PFSK-1 (cell line): ENCODE data around the gene VWCE.

ENCODE experiments used
- FOXP2 ChIP-seq: optimal IDR thresholded peaks from 2 replicates; pipeline ENCODE3; 2011; ENCODE audit warnings: borderline replicate concordance, control low read depth, inconsistent platforms; ENCODE audit not compliant: insufficient read depth; ENCODE audit errors: extremely low read length, extremely low read depth
- POLR2AphosphoS5 ChIP-seq: IDR thresholded peaks from 2 replicates; pipeline ENCODE4 v1.6.1; 2012; ENCODE audit warnings: low read depth, mild to moderate bottlenecking, control low read depth, low read length, moderate library complexity
- REST ChIP-seq, 2 experiments: IDR thresholded peaks; 2 replicates each; pipeline versions ENCODE4 v1.6.1 to v1.8.0; 2011 to 2012; ENCODE audit warnings: low read depth in 2 of 2, low read length in 2 of 2, control low read depth in 1 of 2, inconsistent platforms in 1 of 2, mild to moderate bottlenecking in 1 of 2, moderate library complexity in 1 of 2; ENCODE audit not compliant: insufficient read depth in 1 of 2
- SIN3A ChIP-seq: IDR thresholded peaks from 2 replicates; pipeline ENCODE4 v1.6.1; 2012; ENCODE audit warnings: mild to moderate bottlenecking, low read length, moderate library complexity, borderline replicate concordance; ENCODE audit not compliant: insufficient read depth
- TAF1 ChIP-seq: IDR thresholded peaks from 2 replicates; pipeline ENCODE4 v1.6.1; 2012; ENCODE audit warnings: low read length, control low read depth, borderline replicate concordance; ENCODE audit not compliant: insufficient read depth

The VWCE gene

DNA sequence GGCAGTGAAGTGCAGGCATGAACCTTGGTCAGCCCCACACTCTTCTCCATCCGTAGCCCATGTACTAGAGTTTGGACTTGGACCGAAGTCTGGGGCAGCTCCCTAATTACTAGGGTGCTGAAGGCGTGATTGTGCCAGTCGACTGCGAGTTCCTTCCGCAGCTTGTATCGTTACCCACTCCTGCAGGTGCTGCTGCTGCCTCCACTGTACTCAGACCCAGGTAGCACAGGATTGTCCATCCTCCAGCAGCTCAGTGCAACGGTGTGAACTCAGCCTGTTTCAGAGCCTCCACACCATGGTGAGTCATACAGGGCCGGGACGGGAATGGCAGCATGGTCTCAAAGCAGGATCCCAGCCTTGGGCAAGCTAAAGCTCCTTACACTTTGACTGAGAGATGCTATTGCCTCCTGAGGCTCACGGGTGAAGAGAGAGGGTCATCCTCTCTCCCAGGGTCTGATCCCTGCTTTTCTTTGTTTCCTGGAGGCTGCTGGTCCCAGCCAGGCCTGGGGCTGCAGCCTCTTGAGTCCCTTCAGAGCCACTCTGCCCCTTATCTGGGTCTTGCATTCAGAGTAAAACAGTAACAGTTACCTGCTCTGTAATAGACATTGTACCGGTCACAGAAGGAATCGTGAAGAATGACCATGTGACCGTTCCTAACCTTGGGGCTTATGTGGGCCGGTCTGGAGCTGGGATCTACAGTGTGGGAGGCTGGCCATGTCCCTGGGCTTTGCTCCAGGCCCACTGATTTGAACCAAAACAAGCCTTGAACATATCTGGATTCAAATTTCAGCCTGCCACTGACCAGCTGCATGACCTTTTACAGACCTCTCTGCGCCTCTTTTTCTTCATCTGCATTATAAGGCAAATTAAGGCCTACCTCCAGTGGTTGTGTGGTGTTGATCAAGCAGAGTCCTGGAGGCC is 39.6 kb upstream of the VWCE start:
- TF ChIP-seq POLR2AphosphoS5 (no peak), REST (IDR thresholded peaks at IDR 0.05; ENCODE audit: insufficient read depth in 1 of 2, low read depth in 2 of 2, low read length in 2 of 2) (no peak), SIN3A (no peak), TAF1 (no peak), FOXP2 (no peak)

GRCh38 chr11:61333550-61334433 is 38.7 kb upstream of the VWCE start:
- TF ChIP-seq TAF1 (no peak), REST (IDR thresholded peaks at IDR 0.05; ENCODE audit: insufficient read depth in 1 of 2, low read depth in 2 of 2, low read length in 2 of 2) (no peak), POLR2AphosphoS5 (no peak), FOXP2 (no peak), SIN3A (no peak)

- TF ChIP-seq FOXP2 (peak; percentile 56), POLR2AphosphoS5 (peak; percentile 99), SIN3A (peak; percentile 94; the same call in 1 of the 2 replicates), TAF1 (peak; percentile 93), REST (IDR thresholded peaks at IDR 0.05; ENCODE audit: insufficient read depth in 1 of 2, low read depth in 2 of 2, low read length in 2 of 2) (peak; percentile 51 to 61; a peak in 1 of 4 replicates)
These were observed 37.9 kb upstream of the VWCE start, which contains the start of the genes DDB1 and TKFC for GRCh38 chr11:61332797-61333549. TSS of gene DDB1 (minus strand) at chr11:61333105. CDS start at chr11:61332968, 137 bp downstream. TSS of gene TKFC (plus strand) at chr11:61333228. CDS start at chr11:61334729, 1,501 bp downstream.

DNA sequence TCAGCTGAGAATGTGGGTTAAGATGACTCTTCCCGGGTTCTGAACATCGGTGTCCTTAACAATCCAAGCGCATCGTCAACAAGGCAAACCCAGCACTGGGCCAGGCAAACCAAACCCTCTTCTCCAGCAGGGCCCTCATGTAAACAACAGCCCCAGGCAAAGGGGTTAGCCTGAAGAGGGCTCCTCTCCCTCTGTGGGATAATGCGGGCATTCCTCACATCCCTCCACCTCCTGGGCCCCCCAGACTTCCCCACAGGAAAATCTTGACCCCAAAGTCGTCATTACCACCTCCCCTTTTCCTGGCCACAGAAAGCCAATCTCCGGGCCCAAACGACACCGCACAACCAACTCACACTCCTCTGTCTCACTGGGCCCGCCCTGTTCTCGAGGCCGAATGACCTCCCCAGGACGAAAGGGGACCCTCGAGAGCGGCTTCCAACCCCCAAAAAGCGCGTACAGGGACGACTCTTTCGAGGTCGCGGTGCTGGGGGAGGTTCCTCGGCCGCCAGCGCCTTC is 37.2 kb upstream of the VWCE start:
- TF ChIP-seq TAF1 = no peak
- TF ChIP-seq REST (IDR thresholded peaks at IDR 0.05; ENCODE audit: insufficient read depth in 1 of 2, low read depth in 2 of 2, low read length in 2 of 2) = no peak
- no peak for TF ChIP-seq SIN3A
- no peak for TF ChIP-seq POLR2AphosphoS5
- no peak for TF ChIP-seq FOXP2
